Ramos (cell line): ENCODE results near the gene MPIG6B.

Experiments used
- in situ Hi-C: fragments of 300-500 bp; cut with MboI; formaldehyde crosslinking; loops from one replicate; pipeline ENCODE4 v1.14.3; 2022; ENCODE audit warnings: low sequenced_read_pairs; ENCODE audit not compliant: unreplicated experiment

The MPIG6B gene

GRCh38 chr6:31720196-31720770 is 2.9 kb upstream of the MPIG6B start:
- in situ Hi-C loops: no loop called here

- in situ Hi-C loops: no loop called here
Observed at GRCh38 chr6:31721351-31722020, 1.7 kb upstream of the MPIG6B start, which contains the start of gene LY6G6C. Gene LY6G6C (minus strand): TSS chr6:31721746. CDS start chr6:31721679, 67 bp downstream.

- in situ Hi-C loops: no loop called here
Observed at GRCh38 chr6:31722173-31722572, 1.0 kb upstream of the MPIG6B start.

GRCh38 chr6:31723980-31724691 is 963 bp downstream of the MPIG6B start:
- in situ Hi-C loops: no loop called here

GRCh38 chr6:31725502-31726350 is 2.6 kb downstream of the MPIG6B start:
- in situ Hi-C loops: no loop called here

- in situ Hi-C loops: no loop called here
Observed at GRCh38 chr6:31727034-31727716, 4.0 kb downstream of the MPIG6B start.

GRCh38 chr6:31727717-31728671 is 4.8 kb downstream of the MPIG6B start:
- in situ Hi-C loops: no loop called here

GRCh38 chr6:31728767-31729514 is 5.8 kb downstream of the MPIG6B start, which contains the start of gene DDAH2:
Gene DDAH2 (minus strand): TSS chr6:31729299. CDS start chr6:31729161, 138 bp downstream.
- in situ Hi-C loops: no loop called here

- in situ Hi-C loops: no loop called here
Observed at GRCh38 chr6:31729515-31729978, 6.4 kb downstream of the MPIG6B start.

GRCh38 chr6:31729979-31730630 is 6.9 kb downstream of the MPIG6B start:
- in situ Hi-C loops: no loop called here

- in situ Hi-C loops: no loop called here
Observed at GRCh38 chr6:31730631-31731086, 7.5 kb downstream of the MPIG6B start.

GRCh38 chr6:31732029-31732428 is 8.9 kb downstream of the MPIG6B start:
- in situ Hi-C loops: no loop called here

GRCh38 chr6:31733734-31734133 is 10.6 kb downstream of the MPIG6B start:
- in situ Hi-C loops: no loop called here

- in situ Hi-C loops: no loop called here
Observed at GRCh38 chr6:31734247-31734820, 11.2 kb downstream of the MPIG6B start.

- in situ Hi-C loops: no loop called here
Observed at GRCh38 chr6:31734821-31735406, 11.7 kb downstream of the MPIG6B start.

GRCh38 chr6:31736021-31736767 is 13.0 kb downstream of the MPIG6B start, which contains the start of gene CLIC1:
Gene CLIC1 (minus strand): TSS chr6:31736530. CDS start chr6:31736300, 230 bp downstream.
- in situ Hi-C loops: no loop called here
